A549 (cell line): ENCODE measurements around the gene ZNF423.

Source experiments
- BHLHE40 ChIP-seq: IDR thresholded peaks from 2 replicates; pipeline ENCODE4 v1.6.1; 2012; ENCODE audit warnings: low read depth, low read length, inconsistent platforms
- CEBPB ChIP-seq, 2 experiments: fragments of >200 bp in 1 of 2; sonication (Bioruptor Twin) in 1 of 2; formaldehyde crosslinking in 1 of 2; IDR thresholded peaks; 2 replicates each; pipeline ENCODE4 v1.6.1; 2012 to 2016
- EP300 ChIP-seq, 2 experiments: fragments of >200 bp; sonication (Bioruptor Twin); formaldehyde crosslinking; IDR thresholded peaks; 2 replicates in 1 of 2; 3 replicates in 1 of 2; pipeline ENCODE4 v1.6.1; 2016 to 2017
- ESRRA ChIP-seq: fragments of 150-350 bp; IDR thresholded peaks from 2 replicates; pipeline ENCODE4 v1.6.1; 2014; ENCODE audit warnings: mild to moderate bottlenecking, low read length, borderline replicate concordance
- JUNB ChIP-seq: fragments of >200 bp; sonication (Bioruptor Twin); formaldehyde crosslinking; IDR thresholded peaks from 2 replicates; pipeline ENCODE4 v1.6.1; 2016
- NFE2L2 ChIP-seq: fragments of 150-350 bp; conservative IDR thresholded peaks from 2 replicates; pipeline ENCODE4 v1.6.1; 2014; ENCODE audit warnings: low read length
- POLR2AphosphoS2 ChIP-seq: conservative IDR thresholded peaks from 2 replicates; pipeline ENCODE4 v1.6.1; 2012; ENCODE audit warnings: low read length, improper control_type of control experiment, inconsistent platforms
- TF ChIP-seq, protein P1 (sequence below): fragments of >200 bp; sonication (Bioruptor Twin); formaldehyde crosslinking; IDR thresholded peaks from 3 replicates; pipeline ENCODE4 v1.6.1; 2016
- TF ChIP-seq, protein P2 (sequence below): fragments of >200 bp; sonication (Bioruptor Twin); formaldehyde crosslinking; IDR thresholded peaks from 3 replicates; pipeline ENCODE4 v1.5.1; 2016

DNA sequence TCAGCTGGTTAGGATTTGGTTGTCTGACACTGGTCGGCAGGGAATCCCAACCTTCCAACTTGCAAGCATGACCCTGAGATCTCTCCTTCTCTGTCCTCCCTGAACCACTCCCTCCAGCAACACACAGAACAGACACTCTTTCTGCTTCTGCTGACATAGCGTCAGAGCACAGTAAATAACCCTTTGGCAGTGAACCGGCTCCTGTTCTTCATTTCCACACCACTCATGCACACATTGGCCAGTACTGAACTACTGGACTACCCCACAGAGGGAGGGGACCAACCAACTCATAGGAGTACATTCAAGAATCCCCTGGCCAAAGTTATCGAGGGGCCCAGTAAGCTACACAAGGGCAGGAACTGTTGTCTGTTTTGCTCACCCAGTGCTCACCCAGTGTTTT lies 138.2 kb downstream of the ZNF423 start:
- TF ChIP-seq, protein P1, sequence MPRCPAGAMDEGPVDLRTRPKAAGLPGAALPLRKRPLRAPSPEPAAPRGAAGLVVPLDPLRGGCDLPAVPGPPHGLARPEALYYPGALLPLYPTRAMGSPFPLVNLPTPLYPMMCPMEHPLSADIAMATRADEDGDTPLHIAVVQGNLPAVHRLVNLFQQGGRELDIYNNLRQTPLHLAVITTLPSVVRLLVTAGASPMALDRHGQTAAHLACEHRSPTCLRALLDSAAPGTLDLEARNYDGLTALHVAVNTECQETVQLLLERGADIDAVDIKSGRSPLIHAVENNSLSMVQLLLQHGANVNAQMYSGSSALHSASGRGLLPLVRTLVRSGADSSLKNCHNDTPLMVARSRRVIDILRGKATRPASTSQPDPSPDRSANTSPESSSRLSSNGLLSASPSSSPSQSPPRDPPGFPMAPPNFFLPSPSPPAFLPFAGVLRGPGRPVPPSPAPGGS = no peak
- TF ChIP-seq EP300 (IDR thresholded peaks at IDR 0.05) = no peak
- TF ChIP-seq NFE2L2 = no peak
- TF ChIP-seq ESRRA = no peak
- TF ChIP-seq, protein P2, sequence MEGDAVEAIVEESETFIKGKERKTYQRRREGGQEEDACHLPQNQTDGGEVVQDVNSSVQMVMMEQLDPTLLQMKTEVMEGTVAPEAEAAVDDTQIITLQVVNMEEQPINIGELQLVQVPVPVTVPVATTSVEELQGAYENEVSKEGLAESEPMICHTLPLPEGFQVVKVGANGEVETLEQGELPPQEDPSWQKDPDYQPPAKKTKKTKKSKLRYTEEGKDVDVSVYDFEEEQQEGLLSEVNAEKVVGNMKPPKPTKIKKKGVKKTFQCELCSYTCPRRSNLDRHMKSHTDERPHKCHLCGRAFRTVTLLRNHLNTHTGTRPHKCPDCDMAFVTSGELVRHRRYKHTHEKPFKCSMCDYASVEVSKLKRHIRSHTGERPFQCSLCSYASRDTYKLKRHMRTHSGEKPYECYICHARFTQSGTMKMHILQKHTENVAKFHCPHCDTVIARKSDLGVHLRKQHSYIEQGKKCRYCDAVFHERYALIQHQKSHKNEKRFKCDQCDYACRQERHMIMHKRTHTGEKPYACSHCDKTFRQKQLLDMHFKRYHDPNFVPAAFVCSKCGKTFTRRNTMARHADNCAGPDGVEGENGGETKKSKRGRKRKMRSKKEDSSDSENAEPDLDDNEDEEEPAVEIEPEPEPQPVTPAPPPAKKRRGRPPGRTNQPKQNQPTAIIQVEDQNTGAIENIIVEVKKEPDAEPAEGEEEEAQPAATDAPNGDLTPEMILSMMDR = no peak
- no peak for TF ChIP-seq POLR2AphosphoS2
- no peak for TF ChIP-seq JUNB
- TF ChIP-seq CEBPB (IDR thresholded peaks at IDR 0.05) = no peak
- no peak for TF ChIP-seq BHLHE40
